LNCAP (cell line): Measurements from ENCODE around the gene DNAAF8.

Source experiments
- TF ChIP-seq, protein P1 (sequence below): fragments of 450-650 bp; IDR thresholded peaks from 2 replicates; pipeline ENCODE4 v1.5.1; 2017; ENCODE audit warnings: mild to moderate bottlenecking

The DNAAF8 gene

DNA sequence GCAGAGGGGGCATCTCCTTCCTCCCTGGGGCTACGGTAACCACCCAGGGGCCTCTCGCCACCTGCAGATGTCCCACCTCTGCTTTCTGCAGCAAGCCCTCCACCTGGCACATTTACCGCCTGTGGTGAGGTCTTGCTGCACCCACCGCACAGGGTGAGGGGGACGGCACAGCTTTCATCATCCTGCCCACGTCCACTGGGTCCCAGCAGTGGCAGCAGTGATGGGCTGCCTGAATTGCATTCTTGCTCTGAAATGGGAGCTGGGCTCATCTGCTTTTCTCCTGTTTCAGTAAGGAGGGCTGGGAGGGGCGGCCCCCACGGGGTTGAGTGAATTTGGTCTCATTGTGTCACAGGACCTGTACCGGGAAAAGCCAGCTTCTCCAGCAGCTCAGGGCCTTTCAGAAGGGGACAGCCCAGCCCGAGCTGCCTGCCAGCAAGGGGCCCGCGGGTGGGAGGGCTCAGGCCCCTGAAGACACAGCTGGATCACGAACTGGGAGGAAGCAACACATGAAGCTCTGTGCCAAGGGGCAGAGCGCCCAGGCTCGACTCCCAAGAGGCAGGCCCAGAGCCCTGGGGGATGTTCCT lies 12.7 kb downstream of the DNAAF8 start:
- TF ChIP-seq, protein P1, sequence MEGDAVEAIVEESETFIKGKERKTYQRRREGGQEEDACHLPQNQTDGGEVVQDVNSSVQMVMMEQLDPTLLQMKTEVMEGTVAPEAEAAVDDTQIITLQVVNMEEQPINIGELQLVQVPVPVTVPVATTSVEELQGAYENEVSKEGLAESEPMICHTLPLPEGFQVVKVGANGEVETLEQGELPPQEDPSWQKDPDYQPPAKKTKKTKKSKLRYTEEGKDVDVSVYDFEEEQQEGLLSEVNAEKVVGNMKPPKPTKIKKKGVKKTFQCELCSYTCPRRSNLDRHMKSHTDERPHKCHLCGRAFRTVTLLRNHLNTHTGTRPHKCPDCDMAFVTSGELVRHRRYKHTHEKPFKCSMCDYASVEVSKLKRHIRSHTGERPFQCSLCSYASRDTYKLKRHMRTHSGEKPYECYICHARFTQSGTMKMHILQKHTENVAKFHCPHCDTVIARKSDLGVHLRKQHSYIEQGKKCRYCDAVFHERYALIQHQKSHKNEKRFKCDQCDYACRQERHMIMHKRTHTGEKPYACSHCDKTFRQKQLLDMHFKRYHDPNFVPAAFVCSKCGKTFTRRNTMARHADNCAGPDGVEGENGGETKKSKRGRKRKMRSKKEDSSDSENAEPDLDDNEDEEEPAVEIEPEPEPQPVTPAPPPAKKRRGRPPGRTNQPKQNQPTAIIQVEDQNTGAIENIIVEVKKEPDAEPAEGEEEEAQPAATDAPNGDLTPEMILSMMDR, result no peak

DNA sequence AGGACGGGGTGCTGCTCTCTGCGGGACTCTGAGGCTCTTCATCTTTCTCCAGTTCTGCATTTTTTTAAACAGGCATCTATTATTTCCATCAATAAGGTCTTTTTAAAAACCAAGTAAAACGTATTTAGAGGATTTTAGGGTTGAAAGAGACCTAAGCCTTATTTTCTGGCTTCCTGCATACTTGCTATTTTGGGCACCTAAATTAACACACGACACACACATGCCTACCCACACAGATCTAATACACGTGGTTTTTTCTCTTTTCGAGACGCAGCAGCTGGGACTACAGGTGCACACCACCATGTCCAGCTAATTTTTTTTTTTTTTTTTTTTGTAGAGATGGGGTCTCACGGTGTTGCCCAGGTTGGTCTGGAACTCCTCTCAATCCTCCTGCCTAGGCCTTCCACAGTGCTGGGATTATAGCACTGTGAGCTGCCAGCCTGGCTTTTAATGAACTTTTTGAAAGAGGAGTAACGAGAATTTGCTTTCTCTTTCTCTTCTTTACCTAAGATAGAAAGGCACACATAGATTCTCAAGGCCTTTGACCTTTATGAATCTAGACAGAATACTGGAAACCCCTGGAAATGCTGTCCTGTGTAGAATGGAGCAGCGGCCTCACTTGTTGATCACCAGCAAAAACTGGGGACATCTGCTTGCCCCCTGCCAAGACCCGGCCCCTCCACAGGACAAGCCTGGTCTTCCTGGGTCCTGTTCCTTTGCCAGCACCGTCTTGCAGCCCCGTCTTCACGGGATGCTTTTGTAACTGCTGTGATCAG lies 13.8 kb downstream of the DNAAF8 start:
- TF ChIP-seq, protein P1, result no peak

DNA sequence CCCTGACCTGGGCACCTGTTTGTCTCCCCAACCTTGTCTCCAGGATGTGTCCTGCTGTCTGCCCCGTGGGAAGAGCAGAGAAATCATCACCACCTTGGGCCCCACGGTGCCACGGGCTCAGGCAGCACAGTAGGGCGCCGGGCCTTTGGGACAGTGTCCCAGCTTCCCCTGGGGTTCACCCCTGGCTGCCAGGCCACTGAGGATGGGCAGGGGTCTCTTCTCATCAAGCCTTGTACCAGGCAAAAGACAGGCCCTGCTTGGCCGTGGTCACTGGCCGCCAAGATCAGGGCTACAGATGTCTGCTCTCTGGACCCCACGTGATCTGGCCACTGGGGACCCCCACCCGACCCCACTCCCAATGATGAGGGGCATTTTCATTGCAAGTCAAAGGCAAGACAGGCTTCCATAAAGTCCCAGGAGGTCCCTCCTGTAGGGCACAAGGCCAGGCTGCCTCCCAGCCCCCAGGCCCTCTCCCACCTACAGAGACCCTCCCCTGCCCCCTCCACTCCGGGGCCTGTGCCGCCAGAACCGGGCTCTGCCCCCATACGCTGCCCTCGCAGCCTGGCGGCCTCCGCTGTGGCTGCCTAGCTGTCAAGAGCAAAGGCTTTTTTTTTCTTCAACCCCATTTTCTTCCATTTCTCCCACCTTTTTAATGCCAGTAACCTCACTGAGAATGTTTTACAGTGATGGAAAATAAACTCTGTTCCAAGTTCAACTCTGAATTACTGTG lies 14.5 kb downstream of the DNAAF8 start:
- TF ChIP-seq, protein P1, result no peak

DNA sequence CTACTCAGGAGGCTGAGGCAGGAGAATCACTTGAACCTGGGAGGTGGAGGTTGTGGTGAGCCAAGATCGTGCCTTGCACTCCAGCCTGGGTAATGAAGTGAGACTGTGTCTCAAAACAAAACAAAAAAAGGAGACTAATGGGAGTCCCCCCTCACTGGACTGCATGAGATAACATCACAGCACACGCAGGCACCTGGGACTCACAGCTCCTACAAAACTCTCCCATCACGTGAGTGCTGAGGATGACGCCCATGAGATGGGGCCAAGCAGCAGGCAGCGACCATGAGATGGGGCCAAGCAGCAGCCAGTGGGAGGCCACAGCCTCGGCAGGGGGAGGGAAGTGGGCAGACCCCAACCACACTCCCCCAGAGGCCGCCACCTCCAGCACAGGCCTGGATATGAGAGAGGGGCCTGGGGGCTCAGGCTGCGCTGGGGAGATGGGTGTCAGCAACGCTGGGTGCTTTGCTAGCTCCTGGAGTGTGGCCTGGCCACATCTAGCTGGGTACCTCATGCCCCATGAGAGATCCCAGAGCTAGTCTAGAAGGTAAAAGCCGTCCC lies 15.4 kb downstream of the DNAAF8 start:
- TF ChIP-seq, protein P1, result no peak

DNA sequence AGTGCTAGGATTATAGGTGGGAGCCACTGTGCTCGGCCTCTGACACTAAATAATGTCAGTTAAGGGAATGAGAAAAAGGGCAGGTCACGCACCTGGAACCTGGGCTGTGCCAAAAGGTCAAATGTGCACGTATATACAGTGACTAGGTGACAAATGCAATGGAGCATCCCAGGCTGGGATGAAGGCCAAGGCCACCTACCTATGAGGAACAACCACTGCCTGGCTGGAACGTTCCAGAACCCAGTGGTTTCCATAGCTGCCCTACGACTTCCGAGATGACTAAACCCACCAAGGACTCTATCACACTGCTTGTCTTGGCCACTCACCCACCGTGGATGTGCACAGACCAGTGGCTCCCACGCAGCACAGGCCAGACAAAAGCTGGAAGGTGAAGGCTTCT lies 16.6 kb downstream of the DNAAF8 start:
- TF ChIP-seq, protein P1, result no peak

DNA sequence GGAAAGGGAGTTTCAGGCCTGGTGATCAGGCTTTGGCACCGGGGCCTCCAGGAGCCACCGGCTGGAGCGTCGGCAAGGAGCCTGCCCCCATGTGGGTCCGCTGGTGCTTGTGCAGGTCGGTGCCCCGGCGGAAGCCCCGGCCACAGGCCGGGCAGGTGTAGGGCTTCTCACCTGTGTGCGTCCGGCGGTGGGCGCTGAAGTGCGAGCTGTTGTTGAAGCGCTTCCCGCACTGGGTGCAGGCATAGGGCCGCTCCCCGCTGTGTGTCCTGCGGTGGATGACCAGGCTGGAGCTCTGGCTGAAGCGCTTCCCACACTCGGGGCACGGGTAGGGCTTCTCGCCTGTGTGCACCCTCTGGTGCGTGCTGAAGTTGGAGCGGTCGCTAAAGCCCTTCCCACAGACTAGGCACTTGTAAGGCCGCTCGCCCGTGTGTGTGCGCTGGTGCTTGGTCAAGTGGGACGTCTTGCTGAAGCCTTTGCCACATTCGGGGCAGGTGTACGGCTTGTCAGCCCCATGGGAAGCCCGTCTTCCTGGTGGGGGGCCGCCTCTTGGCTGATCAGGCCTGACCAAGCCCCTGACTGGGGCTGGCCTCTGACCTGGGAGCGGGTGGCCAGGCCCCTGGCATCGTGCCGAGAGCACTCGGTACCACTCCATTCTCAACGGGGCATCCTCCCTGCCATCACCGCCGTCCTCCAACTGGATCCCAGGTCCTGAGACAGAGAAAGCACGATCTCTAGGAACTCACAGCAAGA lies 18.2 kb downstream of the DNAAF8 start:
- TF ChIP-seq, protein P1, result no peak

DNA sequence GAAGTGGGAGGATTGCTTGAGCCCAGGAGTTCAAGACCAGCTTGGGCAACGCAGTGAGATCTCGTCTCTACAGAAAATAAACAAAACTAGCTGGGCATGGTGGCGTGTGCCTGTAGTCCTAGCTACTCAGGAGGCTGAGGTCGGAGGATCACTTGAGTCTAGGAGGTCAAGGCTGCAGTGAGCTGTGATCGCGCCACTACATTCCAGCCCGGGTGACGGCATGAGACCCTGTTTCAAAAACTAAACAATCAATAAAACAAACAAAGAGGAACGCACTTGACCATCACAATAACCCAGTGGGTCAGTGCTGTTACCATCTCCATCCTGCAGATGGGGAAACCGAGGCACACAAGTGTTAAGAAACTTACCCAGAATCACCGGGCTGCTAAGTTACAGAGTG lies 18.9 kb downstream of the DNAAF8 start:
- TF ChIP-seq, protein P1, result no peak
